ENCODE measurements around the gene HOXC10. TPM values are rescaled to one million over a fixed set of nuclear protein-coding genes. Genes with fewer than 3 reads are reported as not detected.

The HOXC10 gene
- total RNA-seq, 2 donors from 2014 or later: not detected

DNA sequence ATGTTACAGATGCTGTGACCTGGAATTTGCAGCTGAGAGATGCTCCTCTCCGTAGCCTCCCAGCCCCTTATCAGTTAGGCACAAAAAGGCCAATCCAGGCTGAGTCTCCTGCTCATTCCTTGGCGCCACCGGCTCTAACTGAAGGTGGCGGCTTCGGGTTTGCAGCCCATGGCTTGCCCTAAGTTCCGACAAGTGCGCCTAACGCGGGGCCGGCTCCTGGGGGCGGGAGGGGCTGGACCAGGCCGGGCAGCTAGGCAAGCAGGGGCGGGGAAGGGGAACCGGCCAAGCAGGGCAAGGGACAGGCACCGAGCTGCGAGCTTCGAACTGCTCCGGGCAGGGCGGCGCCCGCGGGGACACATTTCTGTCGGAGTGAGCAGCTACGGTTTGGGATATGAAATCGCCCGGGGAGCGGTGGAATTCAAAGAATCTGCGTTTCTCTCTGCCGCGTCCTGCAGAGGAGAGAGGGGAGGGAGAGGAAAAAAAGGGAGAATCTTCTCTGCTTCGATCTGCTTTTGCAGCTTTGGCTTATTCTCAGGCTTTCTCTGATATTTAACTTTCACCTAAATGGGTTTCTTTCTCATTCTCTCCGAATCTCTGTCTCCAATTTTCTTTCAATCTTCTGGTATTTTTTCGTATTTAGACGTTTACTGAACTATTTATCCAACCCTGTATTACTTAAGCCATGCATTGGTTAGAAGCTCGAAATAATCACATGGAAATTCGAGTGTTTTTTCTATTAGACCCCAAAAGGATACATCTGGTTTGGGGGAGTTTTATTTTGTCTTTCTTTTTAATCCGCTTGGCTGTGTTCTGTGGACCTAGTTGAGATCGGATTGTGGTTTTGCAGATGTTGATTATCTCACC is 31.8 kb upstream of the HOXC10 start:
- TF ChIP-seq, protein P1, sequence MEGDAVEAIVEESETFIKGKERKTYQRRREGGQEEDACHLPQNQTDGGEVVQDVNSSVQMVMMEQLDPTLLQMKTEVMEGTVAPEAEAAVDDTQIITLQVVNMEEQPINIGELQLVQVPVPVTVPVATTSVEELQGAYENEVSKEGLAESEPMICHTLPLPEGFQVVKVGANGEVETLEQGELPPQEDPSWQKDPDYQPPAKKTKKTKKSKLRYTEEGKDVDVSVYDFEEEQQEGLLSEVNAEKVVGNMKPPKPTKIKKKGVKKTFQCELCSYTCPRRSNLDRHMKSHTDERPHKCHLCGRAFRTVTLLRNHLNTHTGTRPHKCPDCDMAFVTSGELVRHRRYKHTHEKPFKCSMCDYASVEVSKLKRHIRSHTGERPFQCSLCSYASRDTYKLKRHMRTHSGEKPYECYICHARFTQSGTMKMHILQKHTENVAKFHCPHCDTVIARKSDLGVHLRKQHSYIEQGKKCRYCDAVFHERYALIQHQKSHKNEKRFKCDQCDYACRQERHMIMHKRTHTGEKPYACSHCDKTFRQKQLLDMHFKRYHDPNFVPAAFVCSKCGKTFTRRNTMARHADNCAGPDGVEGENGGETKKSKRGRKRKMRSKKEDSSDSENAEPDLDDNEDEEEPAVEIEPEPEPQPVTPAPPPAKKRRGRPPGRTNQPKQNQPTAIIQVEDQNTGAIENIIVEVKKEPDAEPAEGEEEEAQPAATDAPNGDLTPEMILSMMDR (IDR thresholded peaks at IDR 0.05): no peak
- Histone ChIP-seq H3K4me3 (no peak overlapping the region), H3K9me3 (no peaks in the 10 kb centered on the region), H3K4me1 (peaks cover 0 to 26% of the 10 kb centered on the region in 2 donors), H3K27ac (no peak overlapping the region), H3K27me3 (peaks cover 57 to 81% of the 10 kb centered on the region in 2 donors), H3K36me3 (no peaks in the 10 kb centered on the region)
- no peak for DNase-seq (ENCODE audit: low spot score)

- Histone ChIP-seq H3K9me3 (no peaks in the 10 kb centered on the region), H3K36me3 (no peaks in the 10 kb centered on the region), H3K27me3 (peaks cover 63 to 88% of the 10 kb centered on the region in 2 donors), H3K4me3 (no peak overlapping the region), H3K4me1 (peaks cover 0 to 26% of the 10 kb centered on the region in 2 donors), H3K27ac (no peak overlapping the region)
- no peak for DNase-seq (ENCODE audit: low spot score)
- TF ChIP-seq, protein P1 (IDR thresholded peaks at IDR 0.05): no peak
Observed at GRCh38 chr12:53953831-53954693, 30.9 kb upstream of the HOXC10 start.

GRCh38 chr12:53954694-53955035 is 30.3 kb upstream of the HOXC10 start, which contains the start of gene HOXC12:
TSS of gene HOXC12 (plus strand) at chr12:53954903. CDS start at chr12:53954930, 27 bp downstream.
- H3K4me3 ChIP-seq: no peak within 1 kb of the TSS
- peaks cover 0 to 26% of the 10 kb centered on the region in 2 donors for H3K4me1 ChIP-seq
- no peak within 1 kb of the TSS for H3K27ac ChIP-seq
- TF ChIP-seq, protein P1 (IDR thresholded peaks at IDR 0.05): no peak
- no peaks in the 10 kb centered on the region for H3K9me3 ChIP-seq
- peaks cover 66 to 89% of the 10 kb centered on the region in 2 donors for H3K27me3 ChIP-seq
- no peak for DNase-seq (ENCODE audit: low spot score)
- H3K36me3 ChIP-seq: no peaks in the 10 kb centered on the region

DNA sequence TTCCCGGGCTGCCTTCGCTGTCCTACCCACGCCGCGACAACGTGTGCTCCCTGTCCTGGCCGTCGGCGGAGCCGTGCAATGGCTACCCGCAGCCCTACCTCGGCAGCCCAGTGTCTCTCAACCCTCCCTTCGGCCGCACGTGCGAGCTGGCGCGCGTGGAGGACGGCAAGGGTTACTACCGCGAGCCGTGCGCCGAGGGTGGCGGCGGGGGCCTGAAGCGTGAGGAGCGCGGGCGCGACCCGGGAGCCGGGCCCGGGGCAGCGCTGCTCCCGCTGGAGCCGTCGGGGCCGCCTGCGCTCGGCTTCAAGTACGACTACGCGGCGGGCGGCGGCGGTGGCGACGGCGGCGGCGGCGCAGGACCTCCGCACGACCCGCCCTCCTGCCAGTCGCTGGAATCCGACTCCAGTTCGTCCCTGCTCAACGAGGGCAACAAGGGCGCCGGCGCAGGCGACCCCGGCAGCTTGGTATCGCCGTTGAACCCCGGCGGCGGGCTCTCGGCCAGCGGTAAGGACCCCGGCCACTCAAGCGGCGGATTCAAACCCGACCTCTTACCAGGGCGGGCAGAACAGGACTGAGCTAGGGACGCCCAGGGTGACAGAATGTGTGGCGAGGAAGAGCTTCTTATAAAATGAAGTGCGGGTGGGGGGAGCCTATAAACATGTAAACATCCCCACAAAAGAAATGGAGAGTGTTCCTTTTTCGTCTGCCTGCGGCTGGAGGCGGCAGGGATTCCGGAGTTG is 29.7 kb upstream of the HOXC10 start:
- Histone ChIP-seq H3K27ac (no peak overlapping the region), H3K36me3 (no peaks in the 10 kb centered on the region), H3K4me3 (no peak overlapping the region), H3K4me1 (peaks cover 0 to 26% of the 10 kb centered on the region in 2 donors), H3K27me3 (peaks cover 71 to 85% of the 10 kb centered on the region in 2 donors), H3K9me3 (no peaks in the 10 kb centered on the region)
- TF ChIP-seq, protein P1 (IDR thresholded peaks at IDR 0.05): no peak
- DNase-seq (ENCODE audit: low spot score): no peak

DNA sequence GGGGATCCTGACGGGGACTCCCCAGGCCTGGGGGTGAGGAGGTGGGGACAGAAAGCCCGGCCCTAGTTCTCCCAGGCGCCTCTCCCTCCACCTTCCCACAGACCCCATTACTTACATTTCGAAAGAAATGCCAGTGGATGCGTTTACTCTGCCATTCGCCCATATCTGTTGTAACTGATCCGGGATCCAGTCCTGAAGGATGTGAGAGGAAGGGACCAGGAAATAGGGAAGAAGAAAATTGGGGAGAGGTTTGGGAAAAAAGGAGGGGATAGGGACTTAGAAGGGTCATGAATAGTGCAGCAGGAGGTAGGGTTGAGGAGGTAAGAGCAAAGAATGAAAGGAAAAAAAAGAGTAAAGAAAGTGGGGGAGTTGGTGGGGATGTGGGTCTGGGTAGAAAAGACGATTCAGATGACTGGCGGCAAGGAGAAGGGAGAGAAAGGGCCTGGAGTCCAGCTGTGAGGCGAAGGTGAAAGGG is 29.1 kb upstream of the HOXC10 start:
- peaks cover 74 to 85% of the 10 kb centered on the region in 2 donors for H3K27me3 ChIP-seq
- no peak overlapping the region for H3K4me3 ChIP-seq
- no peaks in the 10 kb centered on the region for H3K36me3 ChIP-seq
- no peak for DNase-seq (ENCODE audit: low spot score)
- H3K4me1 ChIP-seq: peaks cover 0 to 26% of the 10 kb centered on the region in 2 donors
- TF ChIP-seq, protein P1 (IDR thresholded peaks at IDR 0.05): no peak
- H3K9me3 ChIP-seq: no peaks in the 10 kb centered on the region
- no peak overlapping the region for H3K27ac ChIP-seq

All from right atrium auricular region (tissue), 2 donors.